ENCODE measurements around the gene PLEKHG2.

DNA sequence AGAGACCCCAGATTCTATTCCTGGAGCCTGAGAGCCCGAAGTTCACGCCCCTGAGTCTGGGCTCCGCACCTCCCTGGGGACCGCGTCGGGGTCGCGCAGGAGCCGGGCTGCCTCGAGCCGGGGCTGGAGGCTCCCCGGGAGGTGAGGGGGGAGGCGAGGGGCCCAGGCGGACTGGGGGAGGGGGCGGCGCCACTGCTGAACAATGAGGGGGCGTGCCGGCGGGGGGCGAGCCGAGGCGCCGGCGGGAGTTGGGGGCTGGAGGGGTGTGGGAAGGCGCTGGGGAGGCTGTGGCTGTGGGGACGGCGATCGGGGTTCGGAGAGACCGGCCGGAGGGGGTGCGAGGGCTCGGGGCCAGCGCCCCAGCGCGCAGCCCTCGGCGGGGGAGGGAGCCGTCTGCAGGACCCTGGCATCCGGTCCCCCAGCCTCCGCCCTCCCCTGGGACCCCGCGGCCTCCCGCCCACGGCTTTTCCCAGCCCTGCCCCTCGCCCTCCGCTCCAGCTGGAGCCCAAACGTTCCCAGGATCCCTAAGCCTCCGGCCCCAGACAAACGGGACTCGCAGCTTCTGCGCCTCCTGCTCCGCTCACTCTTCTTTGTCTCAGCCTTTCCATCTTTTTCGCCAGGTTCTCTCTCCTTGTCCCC, 922 bp downstream of the PLEKHG2 start:
- no peak for TF ChIP-seq EZH2phosphoT487 (IDR thresholded peaks at IDR 0.05; ENCODE audit: low read depth, severe bottlenecking, unreplicated experiment)
- TF ChIP-seq, protein P1, sequence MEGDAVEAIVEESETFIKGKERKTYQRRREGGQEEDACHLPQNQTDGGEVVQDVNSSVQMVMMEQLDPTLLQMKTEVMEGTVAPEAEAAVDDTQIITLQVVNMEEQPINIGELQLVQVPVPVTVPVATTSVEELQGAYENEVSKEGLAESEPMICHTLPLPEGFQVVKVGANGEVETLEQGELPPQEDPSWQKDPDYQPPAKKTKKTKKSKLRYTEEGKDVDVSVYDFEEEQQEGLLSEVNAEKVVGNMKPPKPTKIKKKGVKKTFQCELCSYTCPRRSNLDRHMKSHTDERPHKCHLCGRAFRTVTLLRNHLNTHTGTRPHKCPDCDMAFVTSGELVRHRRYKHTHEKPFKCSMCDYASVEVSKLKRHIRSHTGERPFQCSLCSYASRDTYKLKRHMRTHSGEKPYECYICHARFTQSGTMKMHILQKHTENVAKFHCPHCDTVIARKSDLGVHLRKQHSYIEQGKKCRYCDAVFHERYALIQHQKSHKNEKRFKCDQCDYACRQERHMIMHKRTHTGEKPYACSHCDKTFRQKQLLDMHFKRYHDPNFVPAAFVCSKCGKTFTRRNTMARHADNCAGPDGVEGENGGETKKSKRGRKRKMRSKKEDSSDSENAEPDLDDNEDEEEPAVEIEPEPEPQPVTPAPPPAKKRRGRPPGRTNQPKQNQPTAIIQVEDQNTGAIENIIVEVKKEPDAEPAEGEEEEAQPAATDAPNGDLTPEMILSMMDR (IDR thresholded peaks at IDR 0.05; ENCODE audit: poor library complexity) = no peak
